Stimulated activated naive B cell treated with anti-CD40 and anti-IgM and Interleukin-4, amounts not matched to agents 10 μg/mL and 1 μg/mL and 100 μg/mL, for 72 hours (primary cell): ENCODE data around the gene DDAH2.

Source experiments
- ATAC-seq, 2 donors: fragments of 150-1000 bp; cut with Tn5 transposase; replicated peaks; 2 replicates each; pipeline ENCODE4 v1.10.0; 2021; ENCODE audit warnings: moderate library complexity in 1 of 2
- DNase-seq: peaks from one replicate; pipeline ENCODE4 v3.0.0; 2021
- H3K27ac Mint-ChIP-seq: one replicate; pipeline ENCODE4 v1.8.0; 2022; ENCODE audit warnings: mild to moderate bottlenecking, mixed read lengths
- H3K27me3 Mint-ChIP-seq, 2 donors: one replicate each; pipeline ENCODE4 v1.8.0; 2022; ENCODE audit warnings: mixed read lengths in 2 of 2
- H3K36me3 Mint-ChIP-seq, 2 donors: one replicate each; pipeline ENCODE4 v1.8.0; 2022; ENCODE audit warnings: mixed read lengths in 2 of 2, mild to moderate bottlenecking in 1 of 2
- H3K4me1 Mint-ChIP-seq, 2 donors: one replicate each; pipeline ENCODE4 v1.8.0; 2022; ENCODE audit warnings: mixed read lengths in 2 of 2, mild to moderate bottlenecking in 1 of 2
- H3K4me3 Mint-ChIP-seq, 2 donors: one replicate each; pipeline ENCODE4 v1.8.0; 2022; ENCODE audit warnings: mild to moderate bottlenecking in 2 of 2, mixed read lengths in 2 of 2, moderate library complexity in 1 of 2
- H3K9me3 Mint-ChIP-seq, 2 donors: one replicate each; pipeline ENCODE4 v1.8.0; 2022; ENCODE audit warnings: mixed read lengths in 2 of 2, mild to moderate bottlenecking in 1 of 2

The DDAH2 gene

DNA sequence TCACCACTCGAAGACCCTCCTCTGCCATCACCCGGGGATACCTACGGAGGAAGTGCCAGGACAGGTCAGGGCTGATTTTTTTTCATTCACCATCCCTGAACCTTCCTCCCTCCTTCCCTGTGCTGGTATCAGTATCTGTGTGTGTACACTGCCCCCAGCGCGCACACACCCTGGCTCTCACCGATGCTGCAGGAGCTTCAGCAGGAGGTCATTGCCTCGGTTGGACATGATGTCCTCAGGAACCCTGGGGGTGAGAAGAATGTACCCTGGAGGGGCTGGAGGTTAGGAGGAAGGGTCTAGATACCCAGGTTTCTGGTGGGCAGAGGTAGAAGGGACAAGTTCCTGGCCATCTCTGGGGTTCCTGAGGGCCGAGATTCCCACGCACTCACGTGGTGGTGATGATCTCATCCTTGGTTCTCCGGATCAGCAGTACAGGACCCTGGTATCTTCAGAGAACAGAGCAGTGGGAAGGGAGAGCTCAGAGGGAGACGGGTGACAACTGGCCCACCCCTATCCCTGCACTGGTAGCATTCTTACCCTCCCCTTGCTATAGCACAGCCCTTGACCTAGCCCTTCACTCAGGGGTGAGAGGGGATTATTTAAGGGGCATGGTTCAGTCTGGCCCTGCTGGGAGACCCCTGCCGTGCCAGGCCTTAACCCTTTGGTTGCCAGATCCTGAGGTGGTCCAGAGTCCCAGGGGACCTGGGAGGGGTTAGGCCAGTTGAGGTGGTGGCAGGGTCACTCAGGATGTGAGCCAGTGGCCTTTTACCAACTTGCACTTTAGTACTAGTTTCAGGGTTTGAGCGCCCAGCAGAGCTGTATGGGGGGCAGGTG lies 41.0 kb downstream of the DDAH2 start:
- Mint-ChIP-seq H3K36me3 (peaks cover 56 to 67% of the 10 kb centered on the region in 2 donors), H3K9me3 (no peaks in the 10 kb centered on the region), H3K4me3 (no peak overlapping the region), H3K27me3 (no peaks in the 10 kb centered on the region), H3K27ac (no peak overlapping the region), H3K4me1 (peaks cover 21 to 26% of the 10 kb centered on the region in 2 donors)
- DNase-seq (no peak), ATAC-seq (no peak)

DNA sequence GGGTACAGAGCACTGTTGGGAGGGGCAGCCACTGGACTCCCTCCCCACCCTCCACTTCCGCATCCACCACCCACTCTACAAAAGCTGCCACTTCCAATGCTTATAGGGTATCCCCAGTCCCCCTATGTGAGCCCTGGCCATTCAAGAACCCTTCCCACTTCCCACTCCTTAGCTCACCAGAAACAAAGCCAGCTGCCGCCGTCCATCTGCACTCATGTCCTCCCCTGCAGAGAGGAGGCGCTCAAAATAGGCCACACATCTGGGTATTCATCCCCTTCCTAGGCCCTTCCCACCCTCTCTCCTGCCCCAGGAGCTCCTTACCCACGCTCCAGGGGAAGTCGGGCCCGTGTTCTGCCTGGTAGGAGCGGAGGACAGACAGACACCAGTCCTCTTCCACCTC lies 41.8 kb downstream of the DDAH2 start:
- H3K36me3 Mint-ChIP-seq = peaks cover 53 to 63% of the 10 kb centered on the region in 2 donors
- H3K4me1 Mint-ChIP-seq = peaks cover 22 to 29% of the 10 kb centered on the region in 2 donors
- H3K27me3 Mint-ChIP-seq = no peaks in the 10 kb centered on the region
- ATAC-seq (no peak), DNase-seq (no peak)
- no peak overlapping the region for H3K4me3 Mint-ChIP-seq
- no peaks in the 10 kb centered on the region for H3K9me3 Mint-ChIP-seq
- H3K27ac Mint-ChIP-seq = peak overlapping the region; percentile 65

DNA sequence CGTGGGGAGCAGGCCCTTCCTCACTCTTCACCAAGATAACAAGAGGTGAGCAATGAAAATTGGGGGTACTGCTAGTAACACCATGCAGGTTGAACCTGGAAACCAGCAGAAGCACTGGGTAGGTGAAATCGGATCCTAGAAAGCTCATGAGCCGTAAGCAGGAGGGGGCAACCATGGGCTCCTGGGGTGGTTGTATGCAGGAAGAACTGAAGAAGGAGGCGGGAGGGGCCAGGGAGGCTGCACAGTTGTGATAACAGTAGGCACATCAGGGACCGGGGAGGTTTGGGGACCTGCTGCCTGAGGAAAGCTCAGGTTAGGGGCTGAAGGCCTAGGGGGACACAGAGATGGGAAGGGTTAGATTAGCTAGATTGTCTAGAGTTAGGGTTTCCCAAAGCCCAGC lies 42.6 kb downstream of the DDAH2 start:
- Mint-ChIP-seq H3K27ac (no peak overlapping the region), H3K4me3 (no peak overlapping the region), H3K9me3 (no peaks in the 10 kb centered on the region), H3K27me3 (no peaks in the 10 kb centered on the region), H3K4me1 (peaks cover 24 to 32% of the 10 kb centered on the region in 2 donors), H3K36me3 (peaks cover 53 to 59% of the 10 kb centered on the region in 2 donors)
- no peak for DNase-seq
- ATAC-seq = no peak

DNA sequence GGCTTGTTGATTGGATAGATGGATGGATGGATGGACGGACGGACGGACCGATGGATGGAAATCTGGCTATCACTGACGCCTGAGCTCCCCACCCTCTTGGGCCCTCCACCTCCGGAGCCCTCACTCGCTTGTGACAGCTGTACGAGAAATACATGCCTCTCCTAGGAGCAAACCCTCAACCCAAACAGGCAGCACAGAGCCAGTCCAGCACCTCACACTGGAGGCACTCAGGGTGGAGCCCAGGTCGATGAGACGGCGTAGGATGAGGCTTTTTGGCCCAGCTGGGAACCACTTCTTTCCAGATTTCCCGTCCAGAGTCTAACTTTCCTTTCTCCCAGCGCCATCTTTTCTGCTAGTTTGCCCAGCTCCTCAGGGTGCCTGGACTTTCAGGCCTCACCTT lies 45.5 kb downstream of the DDAH2 start:
- peak overlapping the region; percentile 47 for H3K27ac Mint-ChIP-seq

DNA sequence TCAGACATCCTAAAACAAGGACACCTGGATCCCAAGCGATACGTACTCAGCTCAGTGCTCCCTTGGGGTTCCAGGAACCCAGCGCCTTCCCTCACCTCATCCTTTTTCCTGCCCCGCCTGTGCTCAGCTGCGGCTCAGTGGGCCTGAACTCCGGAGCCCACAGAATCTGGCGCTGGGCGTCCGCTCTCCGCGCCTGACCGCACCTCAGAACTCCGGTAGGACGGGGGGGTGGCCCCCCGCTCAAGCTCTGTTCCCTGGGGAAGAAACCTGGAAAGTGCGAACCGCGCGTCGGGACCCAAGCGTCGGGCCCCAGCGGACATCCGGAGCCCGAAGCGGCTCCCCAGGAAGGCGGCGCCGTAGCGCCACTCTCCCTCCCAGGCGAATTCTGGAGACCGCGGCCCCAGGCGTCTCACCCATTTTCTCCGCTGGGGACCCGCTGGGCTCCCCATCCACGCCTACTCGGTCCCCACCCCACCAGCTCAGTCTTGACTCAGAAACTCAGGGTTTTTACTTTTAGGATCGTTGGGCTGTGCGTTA lies 47.9 kb downstream of the DDAH2 start:
- H3K27ac Mint-ChIP-seq = peak overlapping the region; percentile 43
- no peaks in the 10 kb centered on the region for H3K27me3 Mint-ChIP-seq
- H3K4me1 Mint-ChIP-seq = peaks cover 25 to 30% of the 10 kb centered on the region in 2 donors
- H3K9me3 Mint-ChIP-seq = no peaks in the 10 kb centered on the region
- no peak for DNase-seq
- H3K36me3 Mint-ChIP-seq = peaks cover 18 to 19% of the 10 kb centered on the region in 2 donors
- ATAC-seq = peak; percentile 41 to 63
- H3K4me3 Mint-ChIP-seq = peak overlapping the region; percentile 74 to 83

More for the DNA sequence above, 45.5 kb downstream of the DDAH2 start:
- peaks cover 32 to 35% of the 10 kb centered on the region in 2 donors for H3K36me3 Mint-ChIP-seq
- H3K27me3 Mint-ChIP-seq = no peaks in the 10 kb centered on the region
- ATAC-seq = no peak
- H3K4me1 Mint-ChIP-seq = peaks cover 18 to 21% of the 10 kb centered on the region in 2 donors
- DNase-seq = no peak
- H3K9me3 Mint-ChIP-seq = no peaks in the 10 kb centered on the region
- no peak overlapping the region for H3K4me3 Mint-ChIP-seq

DNA sequence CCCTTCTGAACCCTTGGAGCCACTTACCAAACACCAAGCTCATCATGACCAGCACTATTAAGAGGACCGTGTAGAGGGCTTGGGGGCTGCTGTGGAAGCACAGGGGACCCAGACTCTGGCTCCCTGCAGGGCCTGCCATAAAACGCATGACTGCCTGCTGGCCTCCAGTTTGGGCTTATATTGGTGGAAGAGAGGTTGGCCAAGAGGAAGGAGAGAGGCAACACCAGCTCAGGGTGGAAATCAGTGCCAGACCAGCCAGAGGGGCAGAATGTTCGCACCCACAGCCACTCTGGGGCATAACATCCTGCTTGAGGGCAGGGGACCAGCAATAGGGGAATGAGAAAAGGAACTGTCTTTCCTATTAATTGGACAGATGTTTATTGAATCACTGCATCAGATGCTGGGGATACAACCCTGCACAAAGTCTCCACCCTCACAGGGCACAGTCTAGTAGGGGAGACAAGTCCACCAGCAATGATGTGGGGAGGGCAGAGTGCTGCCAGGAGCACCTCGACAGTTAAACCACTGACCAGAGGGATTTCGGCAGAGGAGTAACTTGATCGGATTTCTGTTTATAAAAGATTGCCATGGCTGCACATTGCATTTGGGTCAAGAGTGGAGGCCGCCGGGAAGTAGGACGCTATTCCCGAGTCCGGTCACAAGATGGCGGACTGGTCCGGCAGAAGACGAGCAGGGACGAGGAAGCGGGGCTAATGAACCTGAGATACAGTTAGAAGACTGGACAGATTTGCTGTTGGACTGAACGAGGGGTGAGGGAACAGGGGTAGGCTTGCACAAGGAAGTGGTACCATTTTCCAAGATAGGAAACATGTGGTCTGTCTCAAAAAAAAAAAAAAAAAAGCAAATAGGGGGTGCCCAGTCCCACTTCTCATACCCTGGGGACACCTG lies 48.6 kb downstream of the DDAH2 start, which contains the start of gene LY6G5C:
TSS of gene LY6G5C (minus strand) at position 842 of the 909 bp plus-strand sequence. CDS start at position 148, 694 bp downstream.
- Mint-ChIP-seq H3K27me3 (no peaks in the 10 kb centered on the region), H3K36me3 (peaks cover 12 to 13% of the 10 kb centered on the region in 2 donors), H3K4me3 (peak within 1 kb of the TSS; percentile 74 to 83), H3K9me3 (no peaks in the 10 kb centered on the region), H3K4me1 (peaks cover 26 to 32% of the 10 kb centered on the region in 2 donors), H3K27ac (peak within 1 kb of the TSS; percentile 75)
- DNase-seq = peak; percentile 55
- ATAC-seq = peak; percentile 65 to 73

DNA sequence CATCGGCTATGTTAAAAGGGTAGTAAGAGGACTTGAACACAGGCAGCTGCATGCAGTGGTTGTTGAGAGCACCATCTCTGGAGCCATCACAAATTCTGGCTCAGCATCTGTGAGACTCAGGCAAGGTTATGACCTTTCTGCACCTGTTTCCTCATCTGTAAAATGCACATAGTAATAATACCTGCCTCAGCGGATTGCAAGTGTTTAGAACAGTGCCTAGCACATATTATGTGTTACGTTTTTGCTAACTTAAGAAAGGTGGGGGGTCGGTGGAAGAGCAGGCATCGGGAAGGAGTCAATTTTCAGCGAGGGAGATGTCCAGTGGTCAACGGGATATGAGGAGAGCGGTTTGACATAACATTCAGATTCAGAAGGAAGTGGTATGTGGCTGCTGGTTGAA lies 51.1 kb downstream of the DDAH2 start:
- Mint-ChIP-seq H3K4me1 (peaks cover 22 to 27% of the 10 kb centered on the region in 2 donors), H3K4me3 (no peak overlapping the region), H3K9me3 (no peaks in the 10 kb centered on the region), H3K36me3 (peaks cover 5 to 10% of the 10 kb centered on the region in 2 donors), H3K27me3 (no peaks in the 10 kb centered on the region), H3K27ac (no peak overlapping the region)
- ATAC-seq = no peak
- no peak for DNase-seq
